ENCODE data around the gene AOPEP. TPM values are rescaled to one million over a fixed set of nuclear protein-coding genes. Genes with fewer than 3 reads are reported as not detected.

Gene AOPEP
- total and polyA plus RNA-seq, 2 of the 13 experiments (the other 11 are each of a cell fraction or from before 2014, with no cell fraction given), result 22.2 to 41.6 TPM

- CTCF ChIA-PET (ENCODE audit: low intra/inter-chr PET ratio, low total read pairs), result no interaction called here
- Histone ChIP-seq H2AFZ (ENCODE audit: low read length) (no peak overlapping the region), H3K9me3 (ENCODE audit: low read length) (no peaks in the 10 kb centered on the region), H3K27me3 (ENCODE audit: control insufficient read depth in 1 of 2, insufficient read depth in 2 of 2, low read length in 2 of 2) (no peaks in the 10 kb centered on the region), H3K9ac (ENCODE audit: insufficient read depth, low read depth, low read length) (no peak overlapping the region), H4K20me1 (ENCODE audit: insufficient read depth, low read length) (peaks cover 53% of the 10 kb centered on the region), H3K4me1 (ENCODE audit: insufficient read depth, low read length) (peaks cover 93% of the 10 kb centered on the region), H3K4me2 (ENCODE audit: low read depth, low read length) (no peak overlapping the region; the same call in 1 of the 2 replicates), H3K79me2 (ENCODE audit: insufficient read depth, low read length) (peaks cover 97% of the 10 kb centered on the region), H3K27ac (ENCODE audit: extremely low read length, insufficient read depth, low read length) (peak overlapping the region; percentile 24), H3K36me3 (replicated peaks in 1 of 2; ENCODE audit: control insufficient read depth in 1 of 2, insufficient read depth in 2 of 2, low read length in 2 of 2) (peaks cover 11 to 55% of the 10 kb centered on the region in 2 experiments; a peak in 4 of 5 replicates), H3K4me3 (replicated peaks in 1 of 3; ENCODE audit: insufficient read depth in 1 of 3, low read depth in 2 of 3, low read length in 3 of 3) (no peak overlapping the region)
- no peak for DNase-seq (ENCODE audit: low spot score)
- no peak for ATAC-seq
- no TSS peak for BruUV-seq (replicated peaks)
- TF ChIP-seq RBM22 (optimal IDR thresholded peaks at IDR 0.05; ENCODE audit: low read length) (peak; percentile 31), NFRKB (IDR thresholded peaks at IDR 0.05) (no peak)
- FAIRE-seq, result no peak
- 85% methylated on average over 6 of the region's 6 CpGs for WGBS (ENCODE audit: low lambda C conversion rate)
- POLR2A ChIA-PET, result no interaction called here
- intact Hi-C loops (cut with micrococcal nuclease; ENCODE audit: unreplicated experiment), result no loop called here
- in situ Hi-C loops (cut with HindIII; ENCODE audit: extremely low pct_ligation_motif_present, low pct_unique_long_range_greater_than_20kb), result no loop called here
Observed at GRCh38 chr9:95055334-95055850, 328.9 kb downstream of the AOPEP start.

- H3K79me2 ChIP-seq (ENCODE audit: insufficient read depth, low read length), result peaks cover 98% of the 10 kb centered on the region
Observed at GRCh38 chr9:95055851-95056551, 329.5 kb downstream of the AOPEP start.

More at GRCh38 chr9:95055851-95056551, 329.5 kb downstream of the AOPEP start:
- H3K9me3 ChIP-seq (ENCODE audit: low read length), result no peaks in the 10 kb centered on the region
- H3K4me2 ChIP-seq (ENCODE audit: low read depth, low read length), result peak overlapping the region; percentile 5; the same call in 1 of the 2 replicates
- DNase-seq (ENCODE audit: low spot score) (no peak), FAIRE-seq (no peak), ATAC-seq (no peak)
- H3K4me1 ChIP-seq (ENCODE audit: insufficient read depth, low read length), result peaks cover 93% of the 10 kb centered on the region
- no peak overlapping the region for H2AFZ ChIP-seq (ENCODE audit: low read length)
- ChIA-PET POLR2A (no interaction called here), CTCF (ENCODE audit: low intra/inter-chr PET ratio, low total read pairs) (no interaction called here)
- TF ChIP-seq RBM22 (optimal IDR thresholded peaks at IDR 0.05; ENCODE audit: low read length), result peak; percentile 66
- no peak for TF ChIP-seq FOXK2 (IDR thresholded peaks at IDR 0.05)
- peak; percentile 80 for TF ChIP-seq AGO2 (optimal IDR thresholded peaks at IDR 0.05; ENCODE audit: low read depth, low read length)
- peak; percentile 29 for TF ChIP-seq ZNF883 (CRISPR knock-in tag; IDR thresholded peaks at IDR 0.05; ENCODE audit: not compliant biosample characterization)
- peak; percentile 36 for TF ChIP-seq ZNF687 (CRISPR knock-in tag; IDR thresholded peaks at IDR 0.05)
- no peak for TF ChIP-seq NAIF1 (CRISPR knock-in tag; IDR thresholded peaks at IDR 0.05; ENCODE audit: borderline replicate concordance)
- H4K20me1 ChIP-seq (ENCODE audit: insufficient read depth, low read length), result peaks cover 48% of the 10 kb centered on the region
- no peak overlapping the region for H3K9ac ChIP-seq (ENCODE audit: insufficient read depth, low read depth, low read length)
- H3K27ac ChIP-seq (ENCODE audit: extremely low read length, insufficient read depth, low read length), result peak overlapping the region; percentile 24
- in situ Hi-C loops (cut with HindIII; ENCODE audit: extremely low pct_ligation_motif_present, low pct_unique_long_range_greater_than_20kb), result no loop called here
- BruUV-seq (replicated peaks), result no TSS peak
- no peaks in the 10 kb centered on the region for H3K27me3 ChIP-seq (ENCODE audit: control insufficient read depth in 1 of 2, insufficient read depth in 2 of 2, low read length in 2 of 2)
- intact Hi-C loops (cut with micrococcal nuclease; ENCODE audit: unreplicated experiment), result no loop called here
- no peak overlapping the region for H3K4me3 ChIP-seq (replicated peaks in 1 of 3; ENCODE audit: insufficient read depth in 1 of 3, low read depth in 2 of 3, low read length in 3 of 3)
- peaks cover 11 to 61% of the 10 kb centered on the region in 2 experiments; a peak in 4 of 5 replicates for H3K36me3 ChIP-seq (replicated peaks in 1 of 2; ENCODE audit: control insufficient read depth in 1 of 2, insufficient read depth in 2 of 2, low read length in 2 of 2)
- 85% methylated on average over 13 of the region's 15 CpGs for WGBS (ENCODE audit: low lambda C conversion rate)
